Natural killer cell (primary cell): ENCODE data around the gene SARDH. TPM values are rescaled to one million over a fixed set of nuclear protein-coding genes. Genes with fewer than 3 reads are reported as not detected.
A peak's percentile ranks its signal among the peaks of the same experiment; 100 is the strongest.

Experiments
- ATAC-seq, 3 donors: fragments of 150-1000 bp in 2 of 3; fragments of 200-7000 bp in 1 of 3; cut with Tn5 transposase; 1 replicate in 1 of 3; 2 replicates in 2 of 3; pipeline ENCODE4 v1.10.0; 2021; ENCODE audit warnings: mild to moderate bottlenecking in 2 of 3, moderate library complexity in 2 of 3
- DNase-seq, 2 donors: peaks; one replicate each; pipeline versions ENCODE4 v3.0.0 to v3.0.0-alpha.2; 2013 to 2021; ENCODE audit warnings: mixed read lengths in 1 of 2
- H3K27ac ChIP-seq: one replicate; pipeline ENCODE4 v1.5.1; 2013; ENCODE audit warnings: mild to moderate bottlenecking, low read length
- H3K27me3 ChIP-seq: one replicate; pipeline ENCODE4 v1.6.1; 2013; ENCODE audit warnings: low read length; ENCODE audit not compliant: control insufficient read depth, insufficient read depth
- H3K36me3 ChIP-seq: one replicate; pipeline ENCODE4 v1.6.1; 2013; ENCODE audit warnings: low read length; ENCODE audit not compliant: control insufficient read depth, insufficient read depth
- H3K4me1 ChIP-seq: one replicate; pipeline ENCODE4 v1.6.1; 2013; ENCODE audit warnings: low read length; ENCODE audit not compliant: control insufficient read depth, insufficient read depth
- H3K4me3 ChIP-seq: one replicate; pipeline ENCODE4 v1.5.1; 2013; ENCODE audit warnings: low read length
- H3K9me3 ChIP-seq: one replicate; pipeline ENCODE4 v1.6.1; 2013; ENCODE audit warnings: low read length; ENCODE audit not compliant: control insufficient read depth, insufficient read depth
- H3K27ac Mint-ChIP-seq, 2 donors: one replicate each; pipeline ENCODE4 v1.8.0; 2022; ENCODE audit warnings: mild to moderate bottlenecking in 2 of 2, mixed read lengths in 2 of 2, moderate library complexity in 1 of 2
- H3K27me3 Mint-ChIP-seq, 2 donors: one replicate each; pipeline ENCODE4 v1.8.0; 2022; ENCODE audit warnings: low read depth in 2 of 2, mixed read lengths in 2 of 2
- H3K36me3 Mint-ChIP-seq: one replicate; pipeline ENCODE4 v1.8.0; 2022; ENCODE audit warnings: mixed read lengths
- H3K4me1 Mint-ChIP-seq, 2 donors: one replicate each; pipeline ENCODE4 v1.8.0; 2022; ENCODE audit warnings: mixed read lengths in 2 of 2
- H3K4me3 Mint-ChIP-seq: one replicate; pipeline ENCODE4 v1.8.0; 2022; ENCODE audit warnings: mild to moderate bottlenecking, moderate library complexity, mixed read lengths
- H3K9me3 Mint-ChIP-seq, 2 donors: one replicate each; pipeline ENCODE4 v1.8.0; 2022; ENCODE audit warnings: mixed read lengths in 2 of 2
- CTCF ChIP-seq: fragments of 200-600 bp; IDR thresholded peaks from one replicate; pipeline ENCODE4 v1.8.0; 2022; ENCODE audit warnings: antibody characterized with exemption
- WGBS: methylation state at CpG from one replicate; pipeline ENCODE4 v1.1.7; 2013; ENCODE audit warnings: missing lambda C conversion rate; ENCODE audit not compliant: insufficient coverage; 5-methylcytosine and 5-hydroxymethylcytosine counted together
- intact Hi-C: fragments of 100-400 bp; cut with micrococcal nuclease; formaldehyde crosslinking; loops from one replicate; pipeline ENCODE4 v1.14.2; 2022
- total RNA-seq, 4 donors: library from RNA; stranded (reverse); fragments of 120-200 nt in 1 of 4; gene quantifications; one replicate each; pipeline versions ENCODE4 v1.2.3 to v1.2.4, GENCODE V29; 2013 to 2022

The SARDH gene
- total RNA-seq, 3 donors from 2014 or later (not counting 1 experiment from before 2014, with no cell fraction given): 2.2 to 6.8 (median 4.1) TPM

- intact Hi-C loops: no loop called here
- Histone ChIP-seq H3K4me1 (peaks cover 24% of the 10 kb centered on the region), H3K36me3 (no peaks in the 10 kb centered on the region), H3K27ac (no peak overlapping the region), H3K9me3 (no peaks in the 10 kb centered on the region), H3K27me3 (no peaks in the 10 kb centered on the region), H3K4me3 (no peak overlapping the region)
- TF ChIP-seq CTCF: no peak
- Mint-ChIP-seq H3K9me3 (no peaks in the 10 kb centered on the region), H3K27me3 (no peaks in the 10 kb centered on the region), H3K27ac (no peak overlapping the region), H3K4me3 (no peak overlapping the region), H3K4me1 (no peaks in the 10 kb centered on the region), H3K36me3 (no peaks in the 10 kb centered on the region)
- 91% methylated on average over 25 of the region's 26 CpGs for WGBS
- ATAC-seq (no peak), DNase-seq (peak in 1 of 2 donors; percentile 66)
Observed at GRCh38 chr9:133684121-133684935, 53.8 kb downstream of the SARDH start.

GRCh38 chr9:133683586-133684120, 54.5 kb downstream of the SARDH start:
- H3K4me3 Mint-ChIP-seq: no peak overlapping the region
- Histone ChIP-seq H3K36me3 (no peaks in the 10 kb centered on the region), H3K27me3 (no peaks in the 10 kb centered on the region), H3K4me3 (no peak overlapping the region), H3K4me1 (peaks cover 24% of the 10 kb centered on the region), H3K27ac (no peak overlapping the region), H3K9me3 (no peaks in the 10 kb centered on the region)
- H3K4me1 Mint-ChIP-seq: no peaks in the 10 kb centered on the region
- H3K27me3 Mint-ChIP-seq: no peaks in the 10 kb centered on the region
- H3K27ac Mint-ChIP-seq: no peak overlapping the region
- no peaks in the 10 kb centered on the region for H3K9me3 Mint-ChIP-seq
- intact Hi-C loops: no loop called here
- peak in 1 of 2 donors; percentile 92 for DNase-seq
- H3K36me3 Mint-ChIP-seq: no peaks in the 10 kb centered on the region
- ATAC-seq: peak in 2 of 3 donors; percentile 48 to 70
- 61% methylated on average over 19 of the region's 19 CpGs for WGBS
- no peak for TF ChIP-seq CTCF

- Mint-ChIP-seq H3K9me3 (no peaks in the 10 kb centered on the region), H3K4me1 (no peaks in the 10 kb centered on the region), H3K4me3 (no peak overlapping the region), H3K36me3 (no peaks in the 10 kb centered on the region), H3K27me3 (no peaks in the 10 kb centered on the region), H3K27ac (no peak overlapping the region)
- no peaks in the 10 kb centered on the region for H3K9me3 ChIP-seq
- no peak for ATAC-seq
- intact Hi-C loops: no loop called here
- DNase-seq: peak in 1 of 2 donors; percentile 54
- H3K27me3 ChIP-seq: no peaks in the 10 kb centered on the region
- H3K36me3 ChIP-seq: no peaks in the 10 kb centered on the region
- WGBS: 82% methylated on average over 20 of the region's 20 CpGs
- H3K4me1 ChIP-seq: peaks cover 24% of the 10 kb centered on the region
- no peak overlapping the region for H3K4me3 ChIP-seq
- H3K27ac ChIP-seq: no peak overlapping the region
- no peak for TF ChIP-seq CTCF
Observed at GRCh38 chr9:133682818-133683585, 55.1 kb downstream of the SARDH start.
